GM21825 (cell line): ENCODE data around the gene MYZAP.
"Not testable (repeated sequence)": the region's sequence is repeated elsewhere in the genome, so short reads cannot be mapped to it uniquely, and the experiment has no call there.

ENCODE experiments used
- ATAC-seq: cut with Tn5 transposase; IDR thresholded peaks from one replicate; pipeline ENCODE4 v1.9.1; 2021; ENCODE audit warnings: mild to moderate bottlenecking, moderate library complexity; ENCODE audit not compliant: unreplicated experiment

Gene MYZAP

GRCh38 chr15:57592426-57592825, 722 bp downstream of the MYZAP start:
- ATAC-seq, result no peak

- ATAC-seq, result no peak
These were observed 1.2 kb downstream of the MYZAP start for GRCh38 chr15:57592836-57593420.

- ATAC-seq, result no peak
These were observed 2.8 kb downstream of the MYZAP start for GRCh38 chr15:57594479-57594878.

- no peak for ATAC-seq
These were observed 3.5 kb downstream of the MYZAP start for GRCh38 chr15:57595011-57595866.

GRCh38 chr15:57596301-57596855, 4.7 kb downstream of the MYZAP start:
- ATAC-seq, result no peak

GRCh38 chr15:57596978-57597377, 5.3 kb downstream of the MYZAP start:
- ATAC-seq, result no peak

GRCh38 chr15:57597431-57597830, 5.7 kb downstream of the MYZAP start:
- ATAC-seq, result no peak

- ATAC-seq, result no peak
These were observed 6.6 kb downstream of the MYZAP start for GRCh38 chr15:57598346-57598745.

- no peak for ATAC-seq
These were observed 7.6 kb downstream of the MYZAP start for GRCh38 chr15:57599296-57599810.

- ATAC-seq, result no peak
These were observed 8.5 kb downstream of the MYZAP start for GRCh38 chr15:57600197-57600596.

- no peak for ATAC-seq
These were observed 12.8 kb downstream of the MYZAP start for GRCh38 chr15:57604507-57604906.

GRCh38 chr15:57605491-57605890, 13.8 kb downstream of the MYZAP start:
- ATAC-seq, result no peak

GRCh38 chr15:57606048-57606447, 14.3 kb downstream of the MYZAP start:
- ATAC-seq, result no peak

- ATAC-seq, result no peak
These were observed 15.1 kb downstream of the MYZAP start for GRCh38 chr15:57606816-57607215.

GRCh38 chr15:57607570-57608000, 15.9 kb downstream of the MYZAP start:
- no peak for ATAC-seq

- ATAC-seq, result no peak
These were observed 18.3 kb downstream of the MYZAP start for GRCh38 chr15:57609805-57610529.

- no peak for ATAC-seq
These were observed 19.4 kb downstream of the MYZAP start for GRCh38 chr15:57611123-57611522.

GRCh38 chr15:57611938-57612337, 20.2 kb downstream of the MYZAP start:
- ATAC-seq, result no peak

- no peak for ATAC-seq
These were observed 22.5 kb downstream of the MYZAP start for GRCh38 chr15:57614241-57614640.

- ATAC-seq, result not testable (repeated sequence)
These were observed 24.3 kb downstream of the MYZAP start for GRCh38 chr15:57615951-57616496.

GRCh38 chr15:57618325-57618724, 26.6 kb downstream of the MYZAP start:
- no peak for ATAC-seq
